HEK293T (cell line): ENCODE data around the gene RTTN.

ENCODE experiments used
- ARNT ChIP-seq: fragments of 450-650 bp; IDR thresholded peaks from 2 replicates; pipeline ENCODE4 v1.6.1; 2017; ENCODE audit warnings: mild to moderate bottlenecking
- BHLHE40 ChIP-seq: fragments of 450-650 bp; IDR thresholded peaks from 2 replicates; pipeline ENCODE4 v1.6.1; 2016; ENCODE audit warnings: mild to moderate bottlenecking, moderate library complexity, borderline replicate concordance
- CTBP1 ChIP-seq: fragments of 450-650 bp; IDR thresholded peaks from 2 replicates; pipeline ENCODE4 v1.6.1; 2016; ENCODE audit warnings: borderline replicate concordance
- ELF4 ChIP-seq: fragments of 450-650 bp; IDR thresholded peaks from 2 replicates; pipeline ENCODE4 v1.6.1; 2017; ENCODE audit warnings: antibody characterized with exemption
- FOXA1 ChIP-seq: fragments of 450-650 bp; IDR thresholded peaks from 2 replicates; pipeline ENCODE4 v1.6.1; 2016; ENCODE audit warnings: mild to moderate bottlenecking
- FOXK2 ChIP-seq: fragments of 450-650 bp; IDR thresholded peaks from 2 replicates; pipeline ENCODE4 v1.6.1; 2016; ENCODE audit warnings: mild to moderate bottlenecking
- FOXM1 ChIP-seq: fragments of 450-650 bp; IDR thresholded peaks from 2 replicates; pipeline ENCODE4 v1.6.1; 2017; ENCODE audit warnings: mild to moderate bottlenecking, borderline replicate concordance
- HDGF ChIP-seq: fragments of 450-650 bp; IDR thresholded peaks from 2 replicates; pipeline ENCODE4 v1.6.1; 2017; ENCODE audit warnings: antibody characterized with exemption, borderline replicate concordance
- NFRKB ChIP-seq: fragments of 450-650 bp; IDR thresholded peaks from 2 replicates; pipeline ENCODE4 v1.6.1; 2016; ENCODE audit warnings: mild to moderate bottlenecking, moderate library complexity
- SP1 ChIP-seq: fragments of 450-650 bp; IDR thresholded peaks from 2 replicates; pipeline ENCODE4 v1.6.1; 2017
- SUZ12 ChIP-seq: fragments of 450-650 bp; IDR thresholded peaks from 2 replicates; pipeline ENCODE4 v1.6.1; 2016; ENCODE audit warnings: mild to moderate bottlenecking
- ZNF384 ChIP-seq: fragments of 450-650 bp; IDR thresholded peaks from 2 replicates; pipeline ENCODE4 v1.6.1; 2016

- no peak for TF ChIP-seq FOXA1
- no peak for TF ChIP-seq NFRKB
- no peak for TF ChIP-seq FOXK2
- TF ChIP-seq HDGF, result no peak
- TF ChIP-seq FOXM1, result no peak
- no peak for TF ChIP-seq BHLHE40
- TF ChIP-seq SP1, result no peak
- TF ChIP-seq CTBP1, result no peak
- TF ChIP-seq SUZ12, result no peak
- TF ChIP-seq ZNF384, result no peak
- TF ChIP-seq ARNT, result no peak
- no peak for TF ChIP-seq ELF4
Measured at GRCh38 chr18:70154591-70155194, 50.8 kb downstream of the RTTN start.
